ENCODE data around the gene HAS3.
"Not testable (repeated sequence)": the region's sequence is repeated elsewhere in the genome, so short reads cannot be mapped to it uniquely, and the experiment has no call there.

Gene HAS3

DNA sequence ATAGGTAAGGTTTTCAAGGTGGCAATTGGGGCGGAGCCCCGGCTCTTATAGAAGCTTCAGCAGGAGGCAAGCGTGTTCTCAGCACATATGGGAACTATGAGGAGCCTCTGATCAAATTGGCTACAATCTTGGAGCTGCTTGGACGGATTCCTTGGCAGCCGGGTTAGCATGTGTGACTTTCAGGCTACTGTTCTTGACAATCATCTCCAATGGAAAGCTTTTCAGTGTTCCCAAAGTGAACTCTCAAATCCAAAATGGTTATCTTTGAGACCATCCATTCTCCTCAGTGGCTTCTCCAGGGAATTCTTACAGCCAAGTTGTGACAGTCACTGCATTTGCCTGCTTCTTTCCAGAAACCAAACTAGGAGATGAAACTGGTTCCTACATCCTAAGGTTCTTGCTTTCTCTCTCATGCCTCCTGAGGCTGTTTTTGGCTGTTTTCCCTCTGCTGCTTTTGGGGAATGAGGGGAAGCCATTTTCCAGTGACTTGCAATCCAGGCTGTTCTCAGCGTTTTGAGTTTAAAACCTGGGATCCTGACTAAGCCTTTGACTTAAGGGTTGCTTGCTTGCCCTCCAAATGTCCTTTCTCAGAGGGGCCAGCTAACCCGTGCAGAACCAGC, 10.9 kb downstream of the HAS3 start:
- DNase-seq, result no peak

- no peak for DNase-seq
Measured at GRCh38 chr16:69116906-69117305, 11.5 kb downstream of the HAS3 start.

- DNase-seq, result no peak
Measured at GRCh38 chr16:69118468-69118867, 13.0 kb downstream of the HAS3 start.

DNA sequence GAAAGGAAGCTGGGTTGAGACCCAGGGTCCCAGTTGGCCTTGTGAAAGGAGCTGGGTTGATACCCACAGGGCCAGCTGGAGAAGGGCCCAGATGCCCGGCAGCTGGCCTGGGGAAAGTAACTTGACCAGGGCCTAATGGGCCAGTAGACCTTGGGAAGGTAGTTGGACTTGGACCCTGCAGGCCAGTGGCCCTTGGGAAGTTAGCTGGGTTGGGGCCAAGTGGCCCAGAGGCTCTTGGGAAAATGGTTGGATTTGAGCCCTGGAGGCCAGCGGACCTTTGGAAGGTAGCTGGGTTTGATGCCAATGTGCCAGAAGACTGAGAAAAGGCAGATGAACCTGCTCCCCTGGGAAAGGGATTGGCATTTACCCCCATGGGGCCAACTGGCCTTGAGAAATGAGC, 13.5 kb downstream of the HAS3 start:
- DNase-seq, result no peak

DNA sequence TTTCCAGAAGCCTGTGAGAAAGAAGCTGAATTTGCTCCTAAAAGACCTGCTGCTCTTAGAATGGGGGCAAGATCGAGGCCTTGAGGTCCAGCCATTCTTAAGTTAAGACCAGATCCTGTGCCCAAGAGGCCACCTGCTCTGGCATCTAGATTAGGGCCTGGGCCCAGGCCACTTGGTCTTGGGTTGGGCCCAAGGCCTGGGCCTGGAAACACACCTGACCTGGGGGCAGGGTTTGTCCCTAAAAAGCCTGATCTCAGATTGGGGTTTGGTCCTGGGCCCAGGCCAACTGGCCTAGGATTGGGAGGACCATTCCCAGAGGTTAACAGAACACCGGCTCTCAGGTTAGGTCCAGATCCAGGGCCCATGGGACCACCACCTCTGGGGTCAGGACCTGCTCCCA, 14.1 kb downstream of the HAS3 start:
- DNase-seq, result no peak

GRCh38 chr16:69120096-69120664, 14.7 kb downstream of the HAS3 start:
- DNase-seq, result no peak

- DNase-seq, result peak; percentile 81
Measured at GRCh38 chr16:69123910-69124309, 18.5 kb downstream of the HAS3 start.

- DNase-seq, result not testable (repeated sequence)
Measured at GRCh38 chr16:69124406-69124805, 19.0 kb downstream of the HAS3 start.

GRCh38 chr16:69124961-69125360, 19.5 kb downstream of the HAS3 start:
- not testable (repeated sequence) for DNase-seq

GRCh38 chr16:69126221-69126620, 20.8 kb downstream of the HAS3 start:
- DNase-seq, result no peak

DNA sequence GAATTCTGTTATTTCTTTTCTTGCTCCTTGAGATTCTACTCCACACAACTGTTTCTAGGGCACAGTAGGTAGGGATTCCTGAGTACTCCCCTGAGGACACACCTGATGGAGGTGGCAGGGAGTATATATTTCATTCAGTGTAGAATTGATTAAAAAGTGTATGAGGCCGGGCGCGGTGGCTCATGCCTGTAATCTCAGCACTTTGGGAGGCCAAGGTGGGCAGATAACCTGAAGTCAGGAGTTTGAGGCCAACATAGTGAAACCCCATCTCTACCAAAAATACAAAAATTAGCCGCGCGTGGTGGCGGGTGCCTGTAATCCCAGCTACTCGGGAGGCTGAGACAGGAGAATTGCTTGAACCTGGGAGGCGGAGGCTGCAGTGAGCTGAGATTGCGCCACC, 21.3 kb downstream of the HAS3 start:
- DNase-seq, result not testable (repeated sequence)

DNA sequence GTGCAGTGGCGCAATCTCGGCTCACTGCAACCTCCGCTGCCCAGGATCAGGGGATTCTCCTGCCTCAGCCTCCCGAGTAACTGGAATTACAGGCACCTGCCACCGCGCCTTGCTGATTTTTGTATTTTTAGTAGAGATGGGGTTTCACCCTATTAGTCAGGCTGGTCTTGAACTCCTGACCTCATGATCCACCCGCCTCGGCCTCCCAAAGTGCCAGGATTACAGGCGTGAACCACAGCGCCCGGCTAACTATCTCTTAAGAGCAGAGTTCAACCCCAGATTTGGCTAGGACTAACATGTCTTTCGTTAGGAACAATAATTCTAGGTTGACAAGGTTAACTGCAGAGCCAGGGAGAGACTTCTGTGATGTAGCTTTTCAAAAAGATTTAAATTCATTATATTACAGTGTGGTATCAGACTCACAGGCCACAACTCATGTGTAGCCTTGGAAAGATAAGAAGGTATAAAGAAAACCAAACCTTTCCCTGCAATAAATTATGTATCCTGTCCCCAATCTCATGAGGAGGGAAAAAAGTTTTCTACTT, 22.6 kb downstream of the HAS3 start:
- DNase-seq, result no peak

DNA sequence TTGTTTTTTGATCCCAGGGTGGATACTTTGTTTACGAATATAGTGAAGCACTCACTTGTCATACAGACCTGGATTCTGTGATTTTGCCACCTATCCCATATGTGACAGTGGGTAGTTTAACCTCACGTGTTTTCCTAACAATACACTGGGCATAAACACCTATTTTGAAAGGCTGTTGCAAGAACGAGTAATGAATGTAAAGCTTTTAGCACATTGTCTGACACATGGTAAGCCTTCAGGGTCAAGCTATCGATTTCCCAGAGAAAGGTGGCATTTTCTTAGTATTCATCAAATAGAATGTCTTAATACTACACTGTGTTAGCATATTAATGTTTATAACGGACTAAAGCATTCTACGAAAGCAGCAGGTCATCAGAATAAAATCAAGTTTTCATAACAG, 25.0 kb downstream of the HAS3 start:
- DNase-seq, result no peak

- peak; percentile 22 for DNase-seq
Measured at GRCh38 chr16:69131167-69131838, 25.9 kb downstream of the HAS3 start.

GRCh38 chr16:69131839-69132423, 26.5 kb downstream of the HAS3 start:
- DNase-seq, result peak; percentile 85

GRCh38 chr16:69132424-69133252, 27.2 kb downstream of the HAS3 start, which contains the start of the genes CHTF8 and UTP4:
Gene CHTF8, minus strand, starts transcription at chr16:69132588. Its CDS starts 11,130 bp downstream, at chr16:69121458.
Gene UTP4, plus strand, starts transcription at chr16:69132649. Its CDS starts 811 bp downstream, at chr16:69133460.
- peak; percentile 96 for DNase-seq

DNA sequence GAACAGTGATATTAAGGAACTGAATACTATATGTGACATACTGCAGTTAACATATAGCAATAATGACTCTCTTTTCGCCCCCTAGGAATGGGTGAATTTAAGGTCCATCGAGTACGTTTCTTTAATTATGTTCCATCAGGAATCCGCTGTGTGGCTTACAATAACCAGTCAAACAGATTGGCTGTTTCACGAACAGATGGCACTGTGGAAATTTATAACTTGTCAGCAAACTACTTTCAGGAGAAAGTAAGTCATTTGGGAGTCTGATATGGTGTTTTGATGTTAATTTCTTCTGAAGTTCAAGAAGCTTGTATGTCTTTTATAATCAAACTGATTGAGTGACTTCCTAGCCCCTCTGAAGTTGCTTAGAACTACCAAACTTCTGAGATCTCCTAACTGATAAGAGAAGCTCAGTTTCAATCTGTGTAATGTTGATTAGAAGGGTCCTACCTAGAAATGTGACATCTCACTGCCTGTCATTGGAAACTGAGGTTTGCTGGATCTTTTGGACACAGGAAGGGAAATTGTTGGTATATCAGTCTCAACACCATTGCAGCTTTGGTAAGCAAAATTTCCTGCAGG, 28.0 kb downstream of the HAS3 start:
- no peak for DNase-seq

GRCh38 chr16:69138608-69139007, 33.2 kb downstream of the HAS3 start:
- no peak for DNase-seq

DNA sequence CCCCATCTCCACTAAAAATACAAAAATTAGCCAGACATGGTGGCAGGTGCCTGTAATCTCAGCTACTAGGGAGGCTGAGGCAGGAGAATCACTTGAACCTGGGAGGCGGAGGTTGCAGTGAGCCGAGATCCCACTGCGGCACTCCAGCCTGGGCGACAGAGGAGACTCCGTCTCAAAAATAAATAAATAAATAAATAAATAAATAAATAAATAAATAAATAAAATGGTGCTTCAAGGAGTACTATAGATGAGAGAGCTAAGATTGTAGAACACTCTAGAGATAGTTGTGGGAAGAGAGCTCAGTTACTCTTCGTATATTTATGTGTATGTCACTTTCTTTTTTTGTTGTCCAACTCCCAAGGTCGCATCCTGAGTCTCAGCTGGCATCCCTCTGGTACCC, 34.0 kb downstream of the HAS3 start:
- DNase-seq, result not testable (repeated sequence)

- no peak for DNase-seq
Measured at GRCh38 chr16:69141014-69141413, 35.6 kb downstream of the HAS3 start.

GRCh38 chr16:69141936-69142335, 36.5 kb downstream of the HAS3 start:
- DNase-seq, result no peak

DNA sequence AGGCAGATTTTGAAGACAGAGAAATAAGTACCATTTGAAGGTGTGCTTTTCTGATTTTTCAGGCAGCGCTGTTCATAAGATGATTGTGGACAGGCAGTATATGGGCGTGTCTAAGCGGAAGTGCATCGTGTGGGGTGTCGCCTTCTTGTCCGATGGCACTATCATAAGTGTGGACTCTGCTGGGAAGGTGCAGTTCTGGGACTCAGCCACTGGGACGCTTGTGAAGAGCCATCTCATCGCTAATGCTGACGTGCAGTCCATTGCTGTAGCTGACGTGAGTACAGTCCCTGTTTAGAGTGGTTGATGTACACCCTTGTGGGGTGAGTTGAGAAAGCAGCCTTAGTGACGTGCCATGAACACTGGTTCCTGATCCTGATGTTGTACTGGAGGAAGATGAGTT, 37.7 kb downstream of the HAS3 start:
- no peak for DNase-seq
